K562 (cell line): ENCODE measurements around the gene SND1. TPM values are rescaled to one million over a fixed set of nuclear protein-coding genes. Genes with fewer than 3 reads are reported as not detected.

Experiments used
- ATAC-seq: fragments of 200-7000 bp; cut with Tn5 transposase; 3 replicates; pipeline ENCODE4 v1.9.1; 2020; ENCODE audit warnings: moderate library complexity
- BruUV-seq: library from RNA; stranded (reverse); fragments of 400-500 nt; replicated peaks from 2 replicates; lab custom pipeline; 2021; lab: Mats Ljungman, UMichigan
- CTCF ChIA-PET: fragments of 300-600 bp; formaldehyde crosslinking; extraction: SDS; loops from one replicate; lab custom pipeline; 2021; ENCODE audit warnings: low intra/inter-chr PET ratio; lab: Yijun Ruan, JAX
- POLR2A ChIA-PET: fragments of 300-600, 350-650 bp; sonication (Branson Sonifier 250); formaldehyde crosslinking; extraction: SDS; loops from one replicate; lab custom pipeline; 2021; ENCODE audit warnings: antibody characterized with exemption, inconsistent platforms; lab: Yijun Ruan, JAX
- DNase-seq, 4 experiments: peaks; one replicate each; pipeline versions ENCODE4 v3.0.0 to v3.0.0-alpha.2; 2011 to 2018; ENCODE audit warnings: low spot score in 3 of 4, mixed read lengths in 3 of 4; ENCODE audit errors: extremely low read depth in 1 of 4
- FAIRE-seq: peaks from 2 replicates; lab custom pipeline; 2011; peaks lifted over from hg19 to GRCh38; lab: Jason Lieb, UNC
- H2AFZ ChIP-seq: 2 replicates; pipeline ENCODE4 v1.6.0; 2011; ENCODE audit warnings: low read depth, low read length, control low read depth, inconsistent platforms
- H3K27ac ChIP-seq: fragments of 200-600 bp; 3 replicates; pipeline ENCODE4 v1.8.0; 2011; ENCODE audit warnings: low read depth, mild to moderate bottlenecking, control low read depth, inconsistent platforms, low read length, moderate library complexity, mixed read lengths; ENCODE audit errors: extremely low read depth
- H3K27me3 ChIP-seq, 2 experiments: fragments of 300-600 bp in 1 of 2; 2 replicates in 1 of 2; 3 replicates in 1 of 2; pipeline versions ENCODE4 v1.6.0 to v1.8.0; 2011; ENCODE audit warnings: inconsistent platforms in 2 of 2, low read length in 2 of 2, mild to moderate bottlenecking in 1 of 2, mixed read lengths in 1 of 2, moderate library complexity in 1 of 2; ENCODE audit not compliant: control insufficient read depth in 2 of 2, insufficient read depth in 2 of 2
- H3K36me3 ChIP-seq: fragments of 300-600 bp; 3 replicates; pipeline ENCODE4 v1.8.0; 2011; ENCODE audit warnings: mild to moderate bottlenecking, low read length, inconsistent platforms; ENCODE audit not compliant: control insufficient read depth, insufficient read depth
- H3K4me1 ChIP-seq, 2 experiments: fragments of 200-600 bp in 1 of 2; replicated peaks in 1 of 2; 2 replicates in 1 of 2; 3 replicates in 1 of 2; pipeline versions ENCODE4 v1.5.1 to v1.8.0; 2011; ENCODE audit warnings: inconsistent platforms in 2 of 2, low read length in 2 of 2, mild to moderate bottlenecking in 1 of 2, mixed read lengths in 1 of 2, moderate library complexity in 1 of 2; ENCODE audit not compliant: control insufficient read depth in 2 of 2, insufficient read depth in 2 of 2
- H3K4me2 ChIP-seq: 2 replicates; pipeline ENCODE4 v1.6.1; 2011; ENCODE audit warnings: low read length, control low read depth, inconsistent platforms, mixed read lengths; ENCODE audit not compliant: insufficient read depth
- H3K4me3 ChIP-seq: fragments of 200-600 bp; sonication (generic), shearing (Covaris generic); 2 replicates; pipeline ENCODE4 v1.5.1; 2016; ENCODE audit warnings: control low read depth, inconsistent platforms
- H3K79me2 ChIP-seq: fragments of 200-600 bp; 3 replicates; pipeline ENCODE4 v1.8.0; 2011; ENCODE audit warnings: low read length, inconsistent platforms; ENCODE audit not compliant: control insufficient read depth, insufficient read depth
- H3K9ac ChIP-seq, 2 experiments: 2 replicates each; pipeline versions ENCODE4 v1.6.0 to v1.6.1; 2011; ENCODE audit warnings: low read depth in 2 of 2, low read length in 2 of 2, control low read depth in 1 of 2, inconsistent platforms in 1 of 2, mild to moderate bottlenecking in 1 of 2, mixed read lengths in 1 of 2; ENCODE audit not compliant: insufficient read depth in 1 of 2
- H3K9me1 ChIP-seq: one replicate; pipeline ENCODE4 v1.6.0; 2011; ENCODE audit warnings: inconsistent platforms, mild to moderate bottlenecking, low read length, moderate library complexity; ENCODE audit not compliant: control insufficient read depth, insufficient read depth
- H3K9me3 ChIP-seq: replicated peaks from 2 replicates; pipeline ENCODE4 v1.5.1; 2011; ENCODE audit warnings: low read depth, low read length, inconsistent platforms; ENCODE audit not compliant: control insufficient read depth, insufficient read depth
- H4K20me1 ChIP-seq: replicated peaks from 2 replicates; pipeline ENCODE4 v1.6.1; 2011; ENCODE audit warnings: low read length, inconsistent platforms, mixed read lengths; ENCODE audit not compliant: control insufficient read depth, insufficient read depth
- ATF4 ChIP-seq: fragments of 450-650 bp; formaldehyde crosslinking; IDR thresholded peaks from 2 replicates; pipeline ENCODE4 v1.4.0; 2022; ENCODE audit warnings: mild to moderate bottlenecking, moderate library complexity
- CBFA2T3 ChIP-seq: fragments of 450-650 bp; IDR thresholded peaks from 2 replicates; pipeline ENCODE4 v1.6.1; 2017
- ELF1 ChIP-seq: fragments of 200-800 bp; sonication (Bioruptor generic); IDR thresholded peaks from 2 replicates; pipeline ENCODE4 v1.6.1; 2016; ENCODE audit warnings: missing genetic modification characterization, missing compliant biosample characterization
- ELF4 ChIP-seq: fragments of 450-650 bp; formaldehyde crosslinking; IDR thresholded peaks from 2 replicates; pipeline ENCODE4 v1.4.0; 2022; ENCODE audit warnings: missing genetic modification characterization
- FOXK2 ChIP-seq, 2 experiments: fragments of 450-650 bp; IDR thresholded peaks in 1 of 2; conservative IDR thresholded peaks in 1 of 2; 2 replicates each; pipeline ENCODE4 v1.6.1; 2016; ENCODE audit warnings: low read depth in 2 of 2, mild to moderate bottlenecking in 1 of 2
- KLF13 ChIP-seq: fragments of 450-650 bp; IDR thresholded peaks from 2 replicates; pipeline ENCODE4 v1.6.1; 2016; ENCODE audit warnings: missing genetic modification characterization, low read depth, mild to moderate bottlenecking, missing compliant biosample characterization, moderate library complexity, borderline replicate concordance
- SRSF7 ChIP-seq: fragments of 200-400 bp; formaldehyde crosslinking; optimal IDR thresholded peaks from 2 replicates; pipeline ENCODE3; 2017; ENCODE audit warnings: mild to moderate bottlenecking, low read depth, low read length
- TFE3 ChIP-seq: fragments of 450-650 bp; formaldehyde crosslinking; IDR thresholded peaks from 2 replicates; pipeline ENCODE4 v1.4.0; 2020; ENCODE audit warnings: mild to moderate bottlenecking, mixed read lengths
- YY1 ChIP-seq, 3 experiments: IDR thresholded peaks; 2 replicates each; pipeline ENCODE4 v1.6.1; 2011; ENCODE audit warnings: low read length in 2 of 3, mild to moderate bottlenecking in 2 of 3, moderate library complexity in 2 of 3, borderline replicate concordance in 1 of 3, control low read depth in 1 of 3, low read depth in 1 of 3; ENCODE audit not compliant: insufficient read depth in 3 of 3, insufficient replicate concordance in 2 of 3, control insufficient read depth in 1 of 3, insufficient read length in 1 of 3; ENCODE audit errors: extremely low read depth in 1 of 3
- ZHX1 ChIP-seq: fragments of 150-350 bp; conservative IDR thresholded peaks from 2 replicates; pipeline ENCODE4 v1.6.1; 2014; ENCODE audit warnings: low read length
- ZNF174 ChIP-seq: fragments of 250-450 bp; sonication (Bioruptor Pico); IDR thresholded peaks from 2 replicates; pipeline ENCODE4 v1.4.0; 2020; ENCODE audit warnings: mild to moderate bottlenecking
- WGBS: fragments of 100-300 bp; shearing (Covaris generic); methylation state at CpG from one replicate; pipeline ENCODE4 v1.1.6; 2016; ENCODE audit warnings: low coverage, mixed read lengths; ENCODE audit not compliant: insufficient coverage; ENCODE audit errors: missing lambda C conversion rate; 5-methylcytosine and 5-hydroxymethylcytosine counted together
- in situ Hi-C: fragments of 300-500 bp; cut with MboI; formaldehyde crosslinking; loops from 4 replicates; pipeline ENCODE4 v1.15.0; 2018; ENCODE audit warnings: inconsistent platforms, mixed read lengths
- intact Hi-C: fragments of 100-400 bp; cut with micrococcal nuclease; formaldehyde crosslinking; loops from 2 replicates; pipeline ENCODE4 v1.14.2; 2022
- polyA plus RNA-seq, 8 experiments: library from polyadenylated mRNA; depleted of rRNA in 4 of 8; stranded (reverse) in 5 of 8; unstranded in 3 of 8; fragments of >200 nt; fragmentation: Nextera tagmentation in 2 of 8; fragmentation: Illumina TruSeq in 1 of 8; extraction: Ambion mirVana in 2 of 8; extraction: Trizol in 1 of 8; gene quantifications; 2 replicates each; pipeline versions ENCODE4 v1.2.1 to v1.2.3, GENCODE V29; 2011 to 2014; ENCODE audit warnings: inconsistent platforms in 1 of 8, missing spikeins in 1 of 8
- total RNA-seq, 7 experiments: library from RNA; depleted of rRNA in 6 of 7; stranded (reverse); fragments of >200 nt in 6 of 7; fragmentation: Illumina TruSeq in 2 of 7; extraction: Trizol in 2 of 7; gene quantifications; 2 replicates each; pipeline versions ENCODE4 v1.2.1 to v1.2.3, GENCODE V29; 2011 to 2021; ENCODE audit warnings: low replicate concordance in 1 of 7
- TF ChIP-seq, protein P1 (sequence below): sonication (generic); formaldehyde crosslinking; IDR thresholded peaks from 2 replicates; pipeline ENCODE4 v1.5.0; 2020; ENCODE audit warnings: missing genetic modification reagents
- TF ChIP-seq, protein P2 (sequence below): fragments of 450-650 bp; formaldehyde crosslinking; IDR thresholded peaks from 2 replicates; pipeline ENCODE4 v1.4.0; 2022; ENCODE audit warnings: missing genetic modification characterization

SND1 gene
- total and polyA plus RNA-seq, 9 of the 15 experiments (the other 6 are each of a cell fraction or from before 2014, with no cell fraction given): 46.5 to 307 (median 191) TPM

DNA sequence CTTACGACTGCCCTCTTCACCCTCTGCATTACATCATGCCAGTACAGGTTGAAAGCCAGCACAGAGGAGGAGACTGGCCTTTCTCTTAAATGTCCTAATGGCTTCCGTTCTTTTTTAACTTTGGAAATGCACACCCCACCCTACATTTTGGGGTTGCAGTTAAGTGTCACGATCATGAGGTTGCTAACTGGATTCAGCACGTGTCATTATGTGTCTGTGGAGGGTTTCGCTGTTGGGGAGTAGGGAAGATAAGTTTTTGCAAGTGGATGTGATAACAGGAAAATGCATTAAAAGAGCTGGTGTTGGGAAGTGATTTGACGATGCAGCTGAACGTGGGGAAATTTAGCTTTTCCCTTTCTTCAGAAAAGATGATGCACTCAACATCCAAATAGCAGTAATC is 243.4 kb downstream of the SND1 start:
- ATAC-seq: peak; percentile 11
- intact Hi-C loops: no loop called here
- TF ChIP-seq ZHX1 (no peak), CBFA2T3 (no peak; the same call in 1 of the 2 replicates), TFE3 (CRISPR knock-in tag) (no peak), SRSF7 (no peak), KLF13 (tag) (no peak), ZNF174 (no peak), ELF4 (0 out of 2 replicates have a peak, but pooled peaks have one; percentile 50), ELF1 (tag) (no peak), ATF4 (CRISPR knock-in tag) (0 out of 2 replicates have a peak, but pooled peaks have one; percentile 39), YY1 (IDR thresholded peaks at IDR 0.05; ENCODE audit: borderline replicate concordance in 1 of 3, control insufficient read depth in 1 of 3, extremely low read depth in 1 of 3, insufficient read depth in 3 of 3, insufficient read length in 1 of 3, insufficient replicate concordance in 2 of 3, low read depth in 1 of 3, low read length in 2 of 3) (peak in 1 of 3 experiments; percentile 1), FOXK2 (conservative IDR thresholded peaks at IDR 0.05 in 1 of 2, IDR thresholded peaks at IDR 0.05 in 1 of 2; ENCODE audit: low read depth in 2 of 2) (peak in 1 of 2 experiments; percentile 27; a peak in 1 of 4 replicates)
- TF ChIP-seq, protein P1, sequence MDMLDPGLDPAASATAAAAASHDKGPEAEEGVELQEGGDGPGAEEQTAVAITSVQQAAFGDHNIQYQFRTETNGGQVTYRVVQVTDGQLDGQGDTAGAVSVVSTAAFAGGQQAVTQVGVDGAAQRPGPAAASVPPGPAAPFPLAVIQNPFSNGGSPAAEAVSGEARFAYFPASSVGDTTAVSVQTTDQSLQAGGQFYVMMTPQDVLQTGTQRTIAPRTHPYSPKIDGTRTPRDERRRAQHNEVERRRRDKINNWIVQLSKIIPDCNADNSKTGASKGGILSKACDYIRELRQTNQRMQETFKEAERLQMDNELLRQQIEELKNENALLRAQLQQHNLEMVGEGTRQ (CRISPR knock-in tag): 0 out of 2 replicates have a peak, but pooled peaks have one; percentile 7
- TF ChIP-seq, protein P2, sequence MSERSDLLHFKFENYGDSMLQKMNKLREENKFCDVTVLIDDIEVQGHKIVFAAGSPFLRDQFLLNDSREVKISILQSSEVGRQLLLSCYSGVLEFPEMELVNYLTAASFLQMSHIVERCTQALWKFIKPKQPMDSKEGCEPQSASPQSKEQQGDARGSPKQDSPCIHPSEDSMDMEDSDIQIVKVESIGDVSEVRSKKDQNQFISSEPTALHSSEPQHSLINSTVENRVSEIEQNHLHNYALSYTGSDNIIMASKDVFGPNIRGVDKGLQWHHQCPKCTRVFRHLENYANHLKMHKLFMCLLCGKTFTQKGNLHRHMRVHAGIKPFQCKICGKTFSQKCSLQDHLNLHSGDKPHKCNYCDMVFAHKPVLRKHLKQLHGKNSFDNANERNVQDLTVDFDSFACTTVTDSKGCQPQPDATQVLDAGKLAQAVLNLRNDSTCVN (CRISPR knock-in tag): 0 out of 2 replicates have a peak, but pooled peaks have one; percentile 62

More for the DNA sequence above, 243.4 kb downstream of the SND1 start:
- H2AFZ ChIP-seq: no peak overlapping the region
- H3K9me1 ChIP-seq: peaks cover 15% of the 10 kb centered on the region
- no peak overlapping the region for H3K9ac ChIP-seq
- ChIA-PET CTCF (no interaction called here), POLR2A (interaction anchor here (0.7 to 1.9 kb wide), 10 partner anchors 10 to 84 kb away, joined by 3 to 5 read pairs (median 4); no protein-coding TSS in a partner anchor)
- no peaks in the 10 kb centered on the region for H3K27me3 ChIP-seq
- H3K27ac ChIP-seq: peak overlapping the region; percentile 28; the same call in 2 of the 3 replicates
- WGBS: 13% methylated on average over 7 of the region's 7 CpGs
- peaks cover 65% of the 10 kb centered on the region for H3K36me3 ChIP-seq
- DNase-seq (peak in 1 of 4 experiments; percentile 59), FAIRE-seq (peak; percentile 48)
- H3K4me1 ChIP-seq: peaks cover 42 to 80% of the 10 kb centered on the region in 2 experiments
- peaks cover 22% of the 10 kb centered on the region for H4K20me1 ChIP-seq
- in situ Hi-C loops: no loop called here
- peaks cover 71% of the 10 kb centered on the region for H3K79me2 ChIP-seq
- no peaks in the 10 kb centered on the region for H3K9me3 ChIP-seq
- H3K4me2 ChIP-seq: peak overlapping the region; percentile 44; the same call in 1 of the 2 replicates
- no peak overlapping the region for H3K4me3 ChIP-seq
- BruUV-seq: no TSS peak
